Type B pancreatic cell (in vitro differentiated cells): Measurements from ENCODE around the gene IL1R1. TPM values are rescaled to one million over a fixed set of nuclear protein-coding genes. Genes with fewer than 3 reads are reported as not detected.

Experiments used
- DNase-seq: peaks from one replicate; pipeline ENCODE4 v3.0.0; 2021; ENCODE audit warnings: mixed read lengths; ENCODE audit not compliant: unreplicated experiment; ENCODE audit errors: extremely low spot score
- H3K27ac Mint-ChIP-seq: 2 replicates; pipeline ENCODE4 v1.8.0; 2021; ENCODE audit warnings: mild to moderate bottlenecking, mixed read lengths
- H3K27me3 Mint-ChIP-seq: 2 replicates; pipeline ENCODE4 v1.8.0; 2021; ENCODE audit warnings: mixed read lengths
- H3K36me3 Mint-ChIP-seq: 2 replicates; pipeline ENCODE4 v1.8.0; 2021; ENCODE audit warnings: mixed read lengths
- H3K4me1 Mint-ChIP-seq: one replicate; pipeline ENCODE4 v1.8.0; 2021; ENCODE audit warnings: mixed read lengths; ENCODE audit not compliant: unreplicated experiment
- H3K4me3 Mint-ChIP-seq: 2 replicates; pipeline ENCODE4 v1.8.0; 2021; ENCODE audit warnings: mild to moderate bottlenecking, mixed read lengths
- H3K9me3 Mint-ChIP-seq: 2 replicates; pipeline ENCODE4 v1.8.0; 2021; ENCODE audit warnings: mixed read lengths
- CTCF ChIP-seq: fragments of 200-600 bp; sonication (generic); conservative IDR thresholded peaks from 2 replicates; pipeline ENCODE4 v1.5.0; 2021; ENCODE audit warnings: antibody characterized with exemption, mild to moderate bottlenecking
- total RNA-seq: library from RNA; stranded (reverse); gene quantifications from 2 replicates; pipeline ENCODE4 v1.2.1, GENCODE V29; 2021; ENCODE audit warnings: low replicate concordance

The IL1R1 gene
- total RNA-seq, 1 donor from 2014 or later: 15.8 TPM

GRCh38 chr2:102137138-102137537 is 5.4 kb upstream of the IL1R1 start:
- H3K27ac Mint-ChIP-seq: no peak overlapping the region
- DNase-seq: no peak
- no peak overlapping the region for H3K4me3 Mint-ChIP-seq
- no peaks in the 10 kb centered on the region for H3K36me3 Mint-ChIP-seq
- no peaks in the 10 kb centered on the region for H3K27me3 Mint-ChIP-seq
- peaks cover 9% of the 10 kb centered on the region for H3K9me3 Mint-ChIP-seq
- no peak for TF ChIP-seq CTCF
- H3K4me1 Mint-ChIP-seq: peaks cover 11% of the 10 kb centered on the region

- Mint-ChIP-seq H3K27ac (no peak overlapping the region), H3K4me3 (no peak overlapping the region), H3K27me3 (no peaks in the 10 kb centered on the region), H3K36me3 (no peaks in the 10 kb centered on the region), H3K4me1 (peaks cover 17% of the 10 kb centered on the region), H3K9me3 (peaks cover 9% of the 10 kb centered on the region)
- TF ChIP-seq CTCF: no peak
- no peak for DNase-seq
These were observed 4.2 kb upstream of the IL1R1 start for GRCh38 chr2:102138331-102138730.

- Mint-ChIP-seq H3K36me3 (no peaks in the 10 kb centered on the region), H3K27me3 (no peaks in the 10 kb centered on the region), H3K4me3 (no peak overlapping the region), H3K27ac (no peak overlapping the region), H3K9me3 (peaks cover 9% of the 10 kb centered on the region), H3K4me1 (peaks cover 17% of the 10 kb centered on the region)
- no peak for TF ChIP-seq CTCF
- no peak for DNase-seq
These were observed 2.7 kb upstream of the IL1R1 start for GRCh38 chr2:102139851-102140250.

GRCh38 chr2:102140377-102140776 is 2.2 kb upstream of the IL1R1 start:
- no peak for DNase-seq
- Mint-ChIP-seq H3K9me3 (peaks cover 11% of the 10 kb centered on the region), H3K27ac (no peak overlapping the region), H3K4me1 (peaks cover 17% of the 10 kb centered on the region), H3K27me3 (no peaks in the 10 kb centered on the region), H3K36me3 (peaks cover 2% of the 10 kb centered on the region), H3K4me3 (peak overlapping the region; percentile 67)
- TF ChIP-seq CTCF: no peak

GRCh38 chr2:102141011-102141943 is 1.3 kb upstream of the IL1R1 start:
- H3K27ac Mint-ChIP-seq: peak overlapping the region; percentile 87
- no peak for DNase-seq
- H3K27me3 Mint-ChIP-seq: no peaks in the 10 kb centered on the region
- H3K4me3 Mint-ChIP-seq: peak overlapping the region; percentile 91
- H3K4me1 Mint-ChIP-seq: peaks cover 17% of the 10 kb centered on the region
- H3K9me3 Mint-ChIP-seq: peaks cover 12% of the 10 kb centered on the region
- no peak for TF ChIP-seq CTCF
- peaks cover 7% of the 10 kb centered on the region for H3K36me3 Mint-ChIP-seq
